Measurements from ENCODE around the gene ZNF559. TPM values are rescaled to one million over a fixed set of nuclear protein-coding genes. Genes with fewer than 3 reads are reported as not detected.

Gene ZNF559
- total RNA-seq, 1 experiment from 2014 or later: 12.5 TPM

- H2AFZ ChIP-seq: no peak overlapping the region
- TF ChIP-seq EZH2 (IDR thresholded peaks at IDR 0.05; ENCODE audit: low read depth) (no peak), CTCF (conservative IDR thresholded peaks at IDR 0.05) (no peak)
- H3K9me2 ChIP-seq (ENCODE audit: insufficient read depth): no peaks in the 10 kb centered on the region
- no TSS peak for BruUV-seq (replicated peaks)
- no peak overlapping the region for H3K4me2 ChIP-seq
- no peaks in the 10 kb centered on the region for H3K4me1 ChIP-seq (replicated peaks; ENCODE audit: insufficient read depth)
- no peak for DNase-seq
- intact Hi-C loops (cut with micrococcal nuclease; ENCODE audit: unreplicated experiment): no loop called here
- ChIA-PET CTCF (no interaction called here), POLR2A (ENCODE audit: unreplicated experiment) (no interaction called here)
- H3K79me2 ChIP-seq (ENCODE audit: low read depth): no peaks in the 10 kb centered on the region
- H3K4me3 ChIP-seq: no peak overlapping the region
- H3F3A ChIP-seq (ENCODE audit: insufficient read depth, low read depth): no peaks in the 10 kb centered on the region
- H3K36me3 ChIP-seq (ENCODE audit: low read depth): peaks cover 15% of the 10 kb centered on the region
- no peaks in the 10 kb centered on the region for H3K27me3 ChIP-seq (ENCODE audit: insufficient read depth, low read depth)
- no peaks in the 10 kb centered on the region for H4K20me1 ChIP-seq (ENCODE audit: insufficient read depth)
- no peak overlapping the region for H3K27ac ChIP-seq
- H3K9me3 ChIP-seq (ENCODE audit: insufficient read depth, low read depth): peaks cover 59% of the 10 kb centered on the region
Measured at GRCh38 chr19:9295411-9295849, 28.5 kb upstream of the ZNF559 start.

DNA sequence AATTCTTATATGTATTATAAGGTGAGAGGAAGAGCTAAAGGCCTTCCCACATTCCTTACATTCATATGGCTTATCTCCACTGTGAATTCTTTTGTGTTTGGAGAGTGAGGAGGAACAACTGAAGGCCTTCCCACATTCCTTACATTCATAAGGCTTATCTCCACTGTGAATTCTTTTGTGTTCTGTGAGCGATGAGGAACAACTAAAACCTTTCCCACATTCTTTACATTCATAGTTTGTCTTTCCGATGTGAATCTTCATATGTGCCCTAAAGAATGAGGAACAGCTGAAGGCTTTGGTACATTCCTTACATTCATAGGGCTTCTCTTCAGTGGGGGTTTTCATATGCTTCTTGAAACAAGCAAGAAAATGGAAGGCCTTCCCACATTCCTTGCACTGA, 27.6 kb upstream of the ZNF559 start:
- ChIA-PET CTCF (interaction anchor here (0.5 kb wide), 1 partner anchor 1323 kb away, joined by 15 read pairs; no protein-coding TSS in a partner anchor), POLR2A (ENCODE audit: unreplicated experiment) (no interaction called here)
- Histone ChIP-seq H3K9me3 (ENCODE audit: insufficient read depth, low read depth) (peaks cover 56% of the 10 kb centered on the region), H3K27ac (no peak overlapping the region), H3K9me2 (ENCODE audit: insufficient read depth) (no peaks in the 10 kb centered on the region), H3K27me3 (ENCODE audit: insufficient read depth, low read depth) (no peaks in the 10 kb centered on the region), H3K36me3 (ENCODE audit: low read depth) (peaks cover 15% of the 10 kb centered on the region), H3F3A (ENCODE audit: insufficient read depth, low read depth) (no peaks in the 10 kb centered on the region), H3K4me3 (no peak overlapping the region), H3K4me1 (replicated peaks; ENCODE audit: insufficient read depth) (no peaks in the 10 kb centered on the region), H2AFZ (no peak overlapping the region), H4K20me1 (ENCODE audit: insufficient read depth) (no peaks in the 10 kb centered on the region), H3K4me2 (no peak overlapping the region), H3K79me2 (ENCODE audit: low read depth) (no peaks in the 10 kb centered on the region)
- BruUV-seq (replicated peaks): no TSS peak
- intact Hi-C loops (cut with micrococcal nuclease; ENCODE audit: unreplicated experiment): no loop called here
- TF ChIP-seq CTCF (conservative IDR thresholded peaks at IDR 0.05) (no peak), EZH2 (IDR thresholded peaks at IDR 0.05; ENCODE audit: low read depth) (no peak)
- no peak for DNase-seq

DNA sequence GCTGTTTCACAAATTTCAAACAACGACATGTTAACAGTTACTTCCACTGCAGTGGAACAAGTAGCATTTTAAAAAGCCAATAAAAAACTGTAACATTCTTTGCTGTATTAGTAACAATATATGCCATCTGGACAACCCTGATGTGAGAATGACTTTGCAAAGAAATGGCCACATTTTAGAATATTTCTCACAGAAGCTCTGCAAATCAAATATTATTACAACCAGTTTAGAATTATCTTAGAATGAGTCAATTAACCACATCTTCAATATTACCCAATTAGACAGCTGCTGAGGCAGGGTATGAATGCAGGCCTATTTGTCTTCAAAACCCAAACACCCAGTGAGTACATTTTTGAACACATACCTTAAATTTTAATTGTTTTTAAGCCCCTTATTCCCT, 17.5 kb upstream of the ZNF559 start:
- ChIA-PET CTCF (no interaction called here), POLR2A (ENCODE audit: unreplicated experiment) (no interaction called here)
- H3K27me3 ChIP-seq (ENCODE audit: insufficient read depth, low read depth): no peaks in the 10 kb centered on the region
- H3K4me2 ChIP-seq: no peak overlapping the region
- H3K4me1 ChIP-seq (replicated peaks; ENCODE audit: insufficient read depth): peaks cover 9% of the 10 kb centered on the region; the same call in 1 of the 2 replicates
- BruUV-seq (replicated peaks): no TSS peak
- H3F3A ChIP-seq (ENCODE audit: insufficient read depth, low read depth): peaks cover 18% of the 10 kb centered on the region; the same call in 1 of the 2 replicates
- intact Hi-C loops (cut with micrococcal nuclease; ENCODE audit: unreplicated experiment): no loop called here
- H4K20me1 ChIP-seq (ENCODE audit: insufficient read depth): no peaks in the 10 kb centered on the region
- no peak overlapping the region for H3K4me3 ChIP-seq
- H3K36me3 ChIP-seq (ENCODE audit: low read depth): no peaks in the 10 kb centered on the region
- no peak overlapping the region for H2AFZ ChIP-seq
- DNase-seq: peak in 1 of 2 experiments; percentile 61
- peaks cover 5% of the 10 kb centered on the region; the same call in 1 of the 2 replicates for H3K9me3 ChIP-seq (ENCODE audit: insufficient read depth, low read depth)
- TF ChIP-seq CTCF (conservative IDR thresholded peaks at IDR 0.05): no peak
- no peak for TF ChIP-seq EZH2 (IDR thresholded peaks at IDR 0.05; ENCODE audit: low read depth)
- no peak overlapping the region for H3K27ac ChIP-seq
- H3K9me2 ChIP-seq (ENCODE audit: insufficient read depth): no peaks in the 10 kb centered on the region
- no peaks in the 10 kb centered on the region for H3K79me2 ChIP-seq (ENCODE audit: low read depth)

All from PC-9 (cell line).